Adrenal gland (tissue), 5 donors: ENCODE results near the gene VDAC2.

Source experiments
- CTCF ChIP-seq, 6 experiments: fragments of 450-650 bp in 4 of 6; fragments of 200-600 bp in 2 of 6; sonication (generic) in 1 of 6; IDR thresholded peaks; 1 replicate in 5 of 6; 2 replicates in 1 of 6; pipeline versions ENCODE4 v1.5.1 to v1.8.0; 2016 to 2021; ENCODE audit warnings: antibody characterized with exemption in 6 of 6, mild to moderate bottlenecking in 2 of 6, moderate library complexity in 1 of 6
- POLR2A ChIP-seq, 2 donors: fragments of 450-650 bp; IDR thresholded peaks; one replicate each; pipeline ENCODE4 v1.6.1; 2017; ENCODE audit warnings: antibody characterized with exemption in 2 of 2, mild to moderate bottlenecking in 2 of 2, moderate library complexity in 1 of 2
- donor health status: DM: no; HTN: no; CAD: no.

- peak; percentile 88 to 95 for TF ChIP-seq POLR2A (IDR thresholded peaks at IDR 0.05)
- peak in 1 of 6 experiments; percentile 24 for TF ChIP-seq CTCF (IDR thresholded peaks at IDR 0.05)
Measured at GRCh38 chr10:75210282-75211006, at the start of gene VDAC2.
